AG04450 (cell line): ENCODE data around the gene IKZF1. TPM values are rescaled to one million over a fixed set of nuclear protein-coding genes. Genes with fewer than 3 reads are reported as not detected.

ENCODE experiments used
- CTCF ChIA-PET: fragments of 300-600, 350-600 bp; formaldehyde crosslinking; extraction: SDS; loops from one replicate; lab custom pipeline; 2022; ENCODE audit warnings: antibody characterized with exemption, inconsistent platforms; lab: Charles Lee
- POLR2A ChIA-PET: fragments of 350-600 bp; formaldehyde crosslinking; extraction: SDS; loops from one replicate; lab custom pipeline; 2021; ENCODE audit warnings: antibody characterized with exemption, inconsistent platforms; lab: Yijun Ruan, JAX
- DNase-seq: peaks from one replicate; pipeline ENCODE4 v3.0.0-alpha.2; 2011; ENCODE audit warnings: low read depth, low spot score
- H3K27ac ChIP-seq: one replicate; pipeline ENCODE4 v1.5.1; 2012; ENCODE audit warnings: low read depth, low read length, control low read depth
- H3K27me3 ChIP-seq: one replicate; pipeline ENCODE4 v1.6.0; 2012; ENCODE audit warnings: low read length; ENCODE audit not compliant: control insufficient read depth, insufficient read depth
- H3K4me3 ChIP-seq: 2 replicates; pipeline ENCODE4 v1.5.1; 2011; ENCODE audit warnings: mild to moderate bottlenecking, low read depth, low read length, control low read depth
- H3K9me3 ChIP-seq: 2 replicates; pipeline ENCODE4 v1.5.1; 2012; ENCODE audit warnings: low read length; ENCODE audit not compliant: control insufficient read depth, insufficient read depth
- CTCF ChIP-seq: IDR thresholded peaks from 2 replicates; pipeline ENCODE4 v1.5.1; 2011; ENCODE audit warnings: low read depth, low read length, control low read depth, inconsistent platforms
- polyA plus RNA-seq: library from polyadenylated mRNA; depleted of rRNA; stranded (reverse); fragments of >200 nt; gene quantifications from 2 replicates; pipeline ENCODE4 v1.2.3, GENCODE V29; 2011

The IKZF1 gene
- polyA plus RNA-seq, 1 experiment, result not detected

GRCh38 chr7:50362142-50362541 lies 57.6 kb downstream of the IKZF1 start:
- ChIA-PET POLR2A (no interaction called here), CTCF (no interaction called here)
- no peaks in the 10 kb centered on the region for H3K27me3 ChIP-seq
- no peak overlapping the region for H3K4me3 ChIP-seq
- no peak for TF ChIP-seq CTCF
- DNase-seq, result no peak
- no peak overlapping the region for H3K27ac ChIP-seq
- H3K9me3 ChIP-seq, result no peaks in the 10 kb centered on the region; the same call in 1 of the 2 replicates

GRCh38 chr7:50362712-50363282 lies 58.3 kb downstream of the IKZF1 start:
- Histone ChIP-seq H3K27ac (no peak overlapping the region), H3K27me3 (no peaks in the 10 kb centered on the region), H3K9me3 (no peaks in the 10 kb centered on the region; the same call in 1 of the 2 replicates), H3K4me3 (no peak overlapping the region)
- POLR2A ChIA-PET, result no interaction called here
- no peak for DNase-seq
- CTCF ChIA-PET, result no interaction called here
- TF ChIP-seq CTCF, result no peak

- POLR2A ChIA-PET, result no interaction called here
- H3K27me3 ChIP-seq, result no peaks in the 10 kb centered on the region
- H3K27ac ChIP-seq, result no peak overlapping the region
- H3K9me3 ChIP-seq, result no peaks in the 10 kb centered on the region; the same call in 1 of the 2 replicates
- CTCF ChIA-PET, result no interaction called here
- no peak overlapping the region for H3K4me3 ChIP-seq
- no peak for TF ChIP-seq CTCF
- no peak for DNase-seq
Measured at GRCh38 chr7:50363327-50364060, 59.0 kb downstream of the IKZF1 start.

- H3K9me3 ChIP-seq, result no peaks in the 10 kb centered on the region; the same call in 1 of the 2 replicates
- CTCF ChIA-PET, result no interaction called here
- DNase-seq, result no peak
- no peaks in the 10 kb centered on the region for H3K27me3 ChIP-seq
- POLR2A ChIA-PET, result no interaction called here
- TF ChIP-seq CTCF, result no peak
- no peak overlapping the region for H3K4me3 ChIP-seq
- no peak overlapping the region for H3K27ac ChIP-seq
Measured at GRCh38 chr7:50364645-50365044, 60.1 kb downstream of the IKZF1 start.

- ChIA-PET POLR2A (no interaction called here), CTCF (no interaction called here)
- H3K27ac ChIP-seq, result no peak overlapping the region
- H3K27me3 ChIP-seq, result no peaks in the 10 kb centered on the region
- no peak for TF ChIP-seq CTCF
- no peak for DNase-seq
- no peaks in the 10 kb centered on the region for H3K9me3 ChIP-seq
- no peak overlapping the region for H3K4me3 ChIP-seq
Measured at GRCh38 chr7:50366311-50366710, 61.8 kb downstream of the IKZF1 start.
